HepG2 (cell line): Measurements from ENCODE around the gene PSORS1C1. TPM values are rescaled to one million over a fixed set of nuclear protein-coding genes. Genes with fewer than 3 reads are reported as not detected.
A peak's percentile ranks its signal among the peaks of the same experiment; 100 is the strongest.

ENCODE experiments used
- ATAC-seq: fragments of 200-7000 bp; cut with Tn5 transposase; 3 replicates; pipeline ENCODE4 v1.9.1; 2020; ENCODE audit warnings: mild to moderate bottlenecking, moderate library complexity
- BruUV-seq: library from RNA; stranded (reverse); fragments of 400-500 nt; replicated peaks from 2 replicates; lab custom pipeline; 2021; lab: Mats Ljungman, UMichigan
- CTCF ChIA-PET: fragments of 300-600 bp; formaldehyde crosslinking; extraction: SDS; loops from one replicate; lab custom pipeline; 2021; ENCODE audit warnings: low total read pairs, inconsistent platforms, low intra/inter-chr PET ratio; lab: Yijun Ruan, JAX
- POLR2A ChIA-PET: fragments of 350-600 bp; sonication (Branson Sonifier 250); formaldehyde crosslinking; loops from one replicate; lab custom pipeline; 2020; ENCODE audit warnings: antibody characterized with exemption, inconsistent platforms; lab: Yijun Ruan, JAX
- DNase-seq: peaks from one replicate; pipeline ENCODE4 v3.0.0-alpha.2; 2015; ENCODE audit warnings: low spot score
- FAIRE-seq: peaks from 3 replicates; lab custom pipeline; 2011; peaks lifted over from hg19 to GRCh38; lab: Jason Lieb, UNC
- H2AFZ ChIP-seq: one replicate; pipeline ENCODE4 v1.6.1; 2011; ENCODE audit warnings: low read length, inconsistent platforms
- H3K27ac ChIP-seq: fragments of 300-600 bp; 3 replicates; pipeline ENCODE4 v1.8.0; 2011; ENCODE audit warnings: mixed run types, mild to moderate bottlenecking, mixed read lengths, low read length, inconsistent platforms; ENCODE audit not compliant: insufficient read depth; ENCODE audit errors: extremely low read length
- H3K27me3 ChIP-seq, 2 experiments: fragments of 200-600 bp in 1 of 2; 2 replicates in 1 of 2; 3 replicates in 1 of 2; pipeline versions ENCODE4 v1.6.0 to v1.8.0; 2011; ENCODE audit warnings: low read length in 2 of 2, mild to moderate bottlenecking in 2 of 2, moderate library complexity in 2 of 2, inconsistent platforms in 1 of 2; ENCODE audit not compliant: insufficient read depth in 2 of 2, control insufficient read depth in 1 of 2
- H3K36me3 ChIP-seq, 2 experiments: fragments of 200-600 bp in 1 of 2; replicated peaks in 1 of 2; 2 replicates in 1 of 2; 3 replicates in 1 of 2; pipeline versions ENCODE4 v1.5.1 to v1.8.0; 2011; ENCODE audit warnings: low read length in 2 of 2, inconsistent platforms in 1 of 2; ENCODE audit not compliant: insufficient read depth in 2 of 2, control insufficient read depth in 1 of 2
- H3K4me1 ChIP-seq: 2 replicates; pipeline ENCODE4 v1.5.1; 2012; ENCODE audit warnings: low read length, inconsistent platforms; ENCODE audit not compliant: insufficient read depth
- H3K4me2 ChIP-seq: 2 replicates; pipeline ENCODE4 v1.6.0; 2011; ENCODE audit warnings: low read depth, low read length, inconsistent platforms
- H3K4me3 ChIP-seq, 3 experiments: fragments of 200-600 bp in 1 of 3; sonication (generic), shearing (Covaris generic) in 1 of 3; replicated peaks in 1 of 3; 2 replicates each; pipeline ENCODE4 v1.5.1; 2011 to 2016; ENCODE audit warnings: low read length in 3 of 3, inconsistent platforms in 2 of 3, low read depth in 2 of 3, mild to moderate bottlenecking in 2 of 3, control low read depth in 1 of 3, mixed read lengths in 1 of 3; ENCODE audit not compliant: insufficient read depth in 1 of 3
- H3K79me2 ChIP-seq: one replicate; pipeline ENCODE4 v1.6.1; 2011; ENCODE audit warnings: low read length, inconsistent platforms; ENCODE audit not compliant: insufficient read depth
- H3K9ac ChIP-seq: 2 replicates; pipeline ENCODE4 v1.6.0; 2011; ENCODE audit warnings: mild to moderate bottlenecking, low read depth, low read length, inconsistent platforms; ENCODE audit not compliant: insufficient read depth
- H3K9me3 ChIP-seq: 2 replicates; pipeline ENCODE4 v1.5.1; 2012; ENCODE audit warnings: mild to moderate bottlenecking, low read length
- H4K20me1 ChIP-seq: 2 replicates; pipeline ENCODE4 v1.6.0; 2011; ENCODE audit warnings: inconsistent platforms, mild to moderate bottlenecking, low read length, moderate library complexity; ENCODE audit not compliant: insufficient read depth
- DBP ChIP-seq: sonication (generic); formaldehyde crosslinking; IDR thresholded peaks from 2 replicates; pipeline ENCODE4 v1.4.0; 2020; ENCODE audit warnings: missing genetic modification reagents; ENCODE audit errors: not compliant biosample characterization
- KDM4B ChIP-seq: sonication (generic); formaldehyde crosslinking; IDR thresholded peaks from 2 replicates; pipeline ENCODE4 v1.4.0; 2020; ENCODE audit warnings: missing genetic modification reagents
- MED1 ChIP-seq: sonication (generic); formaldehyde crosslinking; IDR thresholded peaks from 2 replicates; pipeline ENCODE4 v1.4.0; 2020; ENCODE audit warnings: missing genetic modification reagents
- NFIB ChIP-seq: sonication (generic); formaldehyde crosslinking; IDR thresholded peaks from 2 replicates; pipeline ENCODE4 v1.9.0; 2021; ENCODE audit warnings: missing genetic modification reagents, mild to moderate bottlenecking, borderline replicate concordance
- NFKB2 ChIP-seq: sonication (generic); formaldehyde crosslinking; IDR thresholded peaks from 2 replicates; pipeline ENCODE4 v1.4.0; 2020; ENCODE audit warnings: missing genetic modification reagents, borderline replicate concordance
- ZBTB10 ChIP-seq: sonication (generic); formaldehyde crosslinking; IDR thresholded peaks from 2 replicates; pipeline ENCODE4 v1.4.0; 2020; ENCODE audit warnings: missing genetic modification reagents, borderline replicate concordance
- ZBTB25 ChIP-seq: IDR thresholded peaks from 2 replicates; pipeline ENCODE4 v1.6.1; 2018; ENCODE audit warnings: missing genetic modification reagents
- ZBTB33 ChIP-seq: sonication (generic); formaldehyde crosslinking; IDR thresholded peaks from 2 replicates; pipeline ENCODE4 v1.4.0; 2020; ENCODE audit warnings: missing genetic modification reagents
- ZNF326 ChIP-seq: sonication (generic); formaldehyde crosslinking; IDR thresholded peaks from 2 replicates; pipeline ENCODE4 v1.4.0; 2020; ENCODE audit warnings: missing genetic modification reagents, borderline replicate concordance
- ZNF615 ChIP-seq: sonication (generic); formaldehyde crosslinking; IDR thresholded peaks from 2 replicates; pipeline ENCODE4 v1.5.0; 2020; ENCODE audit warnings: mild to moderate bottlenecking, missing genetic modification reagents, borderline replicate concordance
- WGBS: methylation state at CpG from one replicate; pipeline ENCODE4 v1.1.6; 2017; ENCODE audit warnings: low lambda C conversion rate; 5-methylcytosine and 5-hydroxymethylcytosine counted together
- in situ Hi-C: cut with HindIII; loops from 2 replicates; pipeline ENCODE4 v1.10.0; 2017; ENCODE audit warnings: low pct_unique_long_range_greater_than_20kb; ENCODE audit not compliant: extremely low pct_ligation_motif_present
- intact Hi-C: fragments of 100-400 bp; cut with micrococcal nuclease; formaldehyde crosslinking; loops from one replicate; pipeline ENCODE4 v1.10.0; 2022; ENCODE audit not compliant: unreplicated experiment
- polyA plus RNA-seq, 8 experiments: library from polyadenylated mRNA; depleted of rRNA in 3 of 8; stranded (reverse) in 7 of 8; unstranded in 1 of 8; fragments of >200 nt; fragmentation: Illumina TruSeq in 4 of 8; extraction: Trizol in 4 of 8; gene quantifications; 2 replicates each; pipeline versions ENCODE4 v1.2.1 to v1.2.3, GENCODE V29; 2011 to 2016; ENCODE audit warnings: low read depth in 4 of 8, missing spikeins in 1 of 8, mixed read lengths in 1 of 8; ENCODE audit not compliant: insufficient read depth in 1 of 8
- total RNA-seq, 5 experiments: library from RNA; depleted of rRNA; stranded (reverse); fragments of >200 nt; fragmentation: Illumina TruSeq; extraction: Trizol; gene quantifications; 2 replicates each; pipeline ENCODE4 v1.2.3, GENCODE V29; 2016; ENCODE audit warnings: low read depth in 1 of 5

PSORS1C1 gene
- total and polyA plus RNA-seq, 2 of the 13 experiments (the other 11 are each of a cell fraction or from before 2014, with no cell fraction given): 0.01 to 0.02 TPM

GRCh38 chr6:31156641-31157040 lies 42.0 kb downstream of the PSORS1C1 start:
- intact Hi-C loops (no loop called here), in situ Hi-C loops (no loop called here)
- DNase-seq (no peak), ATAC-seq (no peak), FAIRE-seq (no peak)
- H3K27ac ChIP-seq: no peak overlapping the region
- H2AFZ ChIP-seq: no peak overlapping the region
- H3K9me3 ChIP-seq: no peaks in the 10 kb centered on the region
- H3K4me1 ChIP-seq: peaks cover 30% of the 10 kb centered on the region
- ChIA-PET POLR2A (no interaction called here), CTCF (no interaction called here)
- 96% methylated on average over 7 of the region's 7 CpGs for WGBS
- peak overlapping the region in 1 of 3 experiments; percentile 90; a peak in 1 of 6 replicates for H3K4me3 ChIP-seq
- TF ChIP-seq DBP (CRISPR knock-in tag): no peak
- no peak for TF ChIP-seq KDM4B (CRISPR knock-in tag)
- H3K36me3 ChIP-seq: peaks cover 1 to 18% of the 10 kb centered on the region in 2 experiments; a peak in 4 of 5 replicates
- peak overlapping the region; percentile 99; the same call in 1 of the 2 replicates for H3K4me2 ChIP-seq
- no peaks in the 10 kb centered on the region for H3K79me2 ChIP-seq
- H3K9ac ChIP-seq: no peak overlapping the region
- BruUV-seq: no TSS peak
- H3K27me3 ChIP-seq: no peaks in the 10 kb centered on the region
- no peaks in the 10 kb centered on the region for H4K20me1 ChIP-seq

GRCh38 chr6:31157513-31158139 lies 43.0 kb downstream of the PSORS1C1 start, which contains the start of gene CCHCR1:
Gene CCHCR1 (minus strand): TSS chr6:31157802. CDS start chr6:31157600, 202 bp downstream.
- POLR2A ChIA-PET: interaction anchor here (0.8 to 1.1 kb wide), 3 partner anchors 10 to 36 kb away, joined by 3 read pairs; no protein-coding TSS in a partner anchor
- CTCF ChIA-PET: no interaction called here
- FAIRE-seq (no peak), DNase-seq (no peak), ATAC-seq (peak; percentile 45)
- WGBS: 7% methylated on average over 14 of the region's 14 CpGs
- intact Hi-C loops (loop anchor here (1.0 to 2.0 kb wide), 2 partner anchors 29 to 35 kb away; no protein-coding TSS in a partner anchor), in situ Hi-C loops (no loop called here)
- Histone ChIP-seq H3K27me3 (no peaks in the 10 kb centered on the region), H3K9me3 (no peaks in the 10 kb centered on the region), H3K36me3 (peaks cover 4 to 18% of the 10 kb centered on the region in 2 experiments), H3K79me2 (no peaks in the 10 kb centered on the region), H3K4me1 (peaks cover 30% of the 10 kb centered on the region), H4K20me1 (no peaks in the 10 kb centered on the region), H3K4me2 (peak within 1 kb of the TSS; percentile 99), H3K4me3 (peak within 1 kb of the TSS; percentile 76 to 90 (median 87)), H2AFZ (peak within 1 kb of the TSS; percentile 35), H3K27ac (peak within 1 kb of the TSS; percentile 66), H3K9ac (peak within 1 kb of the TSS; percentile 80)
- BruUV-seq: no TSS peak
- TF ChIP-seq ZBTB33: no peak
- no peak for TF ChIP-seq NFIB (CRISPR knock-in tag)
- no peak for TF ChIP-seq MED1 (CRISPR knock-in tag)
- no peak for TF ChIP-seq ZNF615 (CRISPR knock-in tag)
- TF ChIP-seq ZBTB25: no peak
- TF ChIP-seq ZBTB10 (CRISPR knock-in tag): no peak
- no peak for TF ChIP-seq NFKB2 (CRISPR knock-in tag)
- no peak for TF ChIP-seq ZNF326 (CRISPR knock-in tag)
